GM18508 (cell line): ENCODE measurements around the gene VPS26B.

Experiments used
- ATAC-seq: cut with Tn5 transposase; IDR thresholded peaks from one replicate; pipeline ENCODE4 v1.9.1; 2021; ENCODE audit warnings: moderate number of reproducible peaks; ENCODE audit not compliant: insufficient read depth, unreplicated experiment

Gene VPS26B

GRCh38 chr11:134230339-134230738, 5.9 kb downstream of the VPS26B start:
- ATAC-seq, result no peak

GRCh38 chr11:134231958-134232659, 7.6 kb downstream of the VPS26B start:
- ATAC-seq, result no peak

- no peak for ATAC-seq
Observed at GRCh38 chr11:134233729-134234179, 9.3 kb downstream of the VPS26B start.

DNA sequence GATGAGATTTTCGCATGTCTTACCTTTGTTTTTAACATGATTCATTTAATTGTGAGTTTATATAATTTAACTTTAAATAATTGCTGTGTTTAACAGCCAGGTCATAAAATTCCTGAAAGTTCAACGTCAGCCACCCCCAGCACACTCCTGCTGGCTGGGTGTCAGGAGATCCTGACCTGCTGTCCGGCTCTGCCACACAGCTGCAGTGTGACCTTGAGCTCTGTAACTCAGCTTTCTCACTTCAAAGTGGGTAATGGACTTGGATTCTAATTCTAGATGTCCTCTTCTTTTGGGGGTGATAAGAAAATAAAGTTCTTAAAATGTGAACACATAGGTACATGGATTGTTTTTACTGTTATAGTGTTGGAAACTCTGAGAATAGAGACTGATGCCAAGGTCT, 10.9 kb downstream of the VPS26B start:
- ATAC-seq, result no peak

DNA sequence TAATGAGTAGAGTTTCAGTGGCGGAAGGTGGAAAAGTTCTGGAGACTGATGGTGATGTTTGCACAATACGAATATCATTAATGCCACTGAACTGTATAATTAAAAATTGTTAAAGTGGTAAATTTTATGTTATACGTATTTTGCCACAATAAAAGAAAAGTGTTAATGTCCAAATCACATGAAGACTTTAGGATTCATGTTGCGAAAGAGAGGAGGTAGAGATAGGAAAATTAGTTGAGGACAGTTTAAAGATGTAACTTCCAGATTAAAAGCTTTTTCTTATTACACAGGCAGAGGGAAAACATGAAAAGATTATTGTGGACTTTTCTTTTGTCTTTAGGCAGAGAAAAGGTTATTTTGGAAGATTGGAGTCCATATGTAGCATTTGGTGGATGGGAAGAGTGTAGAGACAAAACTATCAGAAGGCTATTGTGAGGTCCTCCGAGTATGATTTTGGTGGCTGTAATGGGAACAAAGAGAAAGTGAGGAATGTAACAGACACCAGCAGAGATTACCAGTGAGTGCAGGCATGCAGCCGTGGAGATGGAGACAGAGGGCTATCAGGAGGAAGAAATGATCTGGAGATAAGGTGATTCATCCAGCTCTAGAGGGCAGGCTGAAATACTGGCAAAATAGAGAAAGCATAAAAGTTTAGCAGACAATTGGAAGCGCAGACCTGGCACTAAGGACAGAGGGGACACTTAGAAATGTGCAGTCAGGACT, 12.5 kb downstream of the VPS26B start:
- no peak for ATAC-seq

GRCh38 chr11:134237557-134237922, 13.1 kb downstream of the VPS26B start:
- no peak for ATAC-seq

DNA sequence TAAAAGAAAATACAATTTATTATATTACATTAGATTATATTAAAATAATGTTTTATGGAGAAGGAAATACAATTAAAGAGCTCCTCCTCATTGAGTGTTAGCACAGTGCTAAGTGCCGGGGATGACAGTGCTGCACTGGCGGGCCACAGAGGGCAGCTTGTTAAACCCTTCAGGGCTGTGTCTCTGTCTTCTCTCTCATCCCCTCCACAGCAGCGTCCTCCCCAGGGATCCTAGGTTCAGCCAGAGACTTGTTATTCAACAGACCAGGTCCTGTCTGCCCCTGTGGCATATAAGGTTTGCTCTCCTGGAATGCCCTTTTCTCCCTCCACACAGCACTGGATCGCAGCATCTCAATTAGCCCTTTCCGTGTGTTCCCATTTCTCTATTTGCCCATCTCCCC, 14.5 kb downstream of the VPS26B start:
- ATAC-seq, result no peak

DNA sequence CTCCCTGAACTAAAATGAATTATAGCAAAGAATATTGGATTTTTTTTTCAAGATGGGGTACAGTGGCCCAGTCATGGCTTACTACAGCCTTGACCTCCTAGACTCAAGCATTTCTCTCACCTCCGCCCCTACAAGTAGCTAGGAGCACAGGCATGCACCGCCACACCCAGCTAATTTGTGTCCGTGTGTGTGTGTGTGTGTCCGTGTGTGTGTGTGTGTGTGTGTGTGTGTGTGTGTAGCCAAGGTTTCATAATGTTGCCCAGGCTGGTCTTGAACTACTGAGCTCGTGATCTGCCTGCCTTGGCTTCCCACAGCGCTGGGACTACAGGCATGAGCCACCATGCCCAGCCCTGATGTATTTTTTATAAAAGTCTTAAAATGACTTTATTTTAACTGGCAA, 16.1 kb downstream of the VPS26B start:
- ATAC-seq, result no peak

GRCh38 chr11:134242376-134242775, 17.9 kb downstream of the VPS26B start:
- no peak for ATAC-seq

DNA sequence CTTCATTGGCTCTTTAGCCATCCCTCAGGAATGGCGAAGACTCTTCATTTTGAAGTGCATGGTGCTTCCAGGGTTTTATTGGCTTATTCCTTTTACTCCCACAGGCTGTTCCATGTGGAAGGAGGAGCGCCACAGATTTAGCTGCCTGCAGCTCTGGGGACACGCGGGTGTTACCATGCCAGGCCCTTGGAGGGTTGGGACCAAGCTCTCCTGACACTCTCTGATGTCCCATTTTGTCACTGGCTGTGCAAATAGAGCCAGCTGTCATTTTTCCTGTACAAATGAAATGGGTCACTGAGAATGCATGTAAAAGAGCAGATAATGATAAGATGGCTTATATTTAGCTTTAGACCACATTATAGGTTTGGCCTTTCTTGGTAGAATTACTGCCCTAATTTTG, 19.4 kb downstream of the VPS26B start:
- no peak for ATAC-seq

DNA sequence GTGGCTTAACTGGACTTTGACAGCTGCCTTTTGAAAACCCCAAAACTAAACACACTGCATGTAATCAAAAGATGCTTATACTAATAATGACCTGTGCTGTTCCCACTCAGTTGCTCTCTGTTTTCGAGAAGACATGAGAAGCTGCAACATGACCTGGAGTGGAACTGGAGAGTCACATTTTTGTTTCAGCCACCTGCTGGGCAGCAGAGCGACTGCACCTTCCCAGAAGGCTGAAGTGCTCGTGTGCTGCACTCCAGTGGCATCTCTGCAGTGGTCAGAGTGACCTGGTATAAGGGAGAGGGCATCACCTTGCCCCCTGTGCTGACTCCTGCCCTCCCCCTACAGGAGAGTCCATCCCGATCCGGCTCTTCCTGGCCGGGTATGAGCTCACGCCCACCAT, 20.1 kb downstream of the VPS26B start:
- no peak for ATAC-seq

GRCh38 chr11:134245434-134245833, 21.0 kb downstream of the VPS26B start:
- ATAC-seq, result no peak

DNA sequence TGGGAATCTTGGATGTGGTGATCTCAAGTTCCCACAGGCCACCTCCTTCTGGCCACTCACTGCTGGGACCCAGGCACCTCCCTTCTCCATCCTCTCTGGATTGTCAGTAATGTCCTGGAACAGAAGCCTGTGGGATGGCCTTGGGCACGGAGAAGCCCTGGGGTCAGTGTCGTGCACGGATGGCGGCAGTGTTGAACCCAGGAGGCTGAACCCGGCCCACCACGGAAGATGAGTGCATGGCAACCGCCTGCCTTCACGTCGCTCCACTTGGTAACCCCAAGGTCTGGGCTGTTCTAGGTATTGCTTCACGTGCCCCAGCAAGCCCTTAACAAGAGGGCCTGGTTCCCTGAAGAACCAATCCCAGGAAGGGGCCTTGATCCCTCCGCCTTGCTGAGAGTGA, 21.6 kb downstream of the VPS26B start:
- ATAC-seq, result no peak

DNA sequence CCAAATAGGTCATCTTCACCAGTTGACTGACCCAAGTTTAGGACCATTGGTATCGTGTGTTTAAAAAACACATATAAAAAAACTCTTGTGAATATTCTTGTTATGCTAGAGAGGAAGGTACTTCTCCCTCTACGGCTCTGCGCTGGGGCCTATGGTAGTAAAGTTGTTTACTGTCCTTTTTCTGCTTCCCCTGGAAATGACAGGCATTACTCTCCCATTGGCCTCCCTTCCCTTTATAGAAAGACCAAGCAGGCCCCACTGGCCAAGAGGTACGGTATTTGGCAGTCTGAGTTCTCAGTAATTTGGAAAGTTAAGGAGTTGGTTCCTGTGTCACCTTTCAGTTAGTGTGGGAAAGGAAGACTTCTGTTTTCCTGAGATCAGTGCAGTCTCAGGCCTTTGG, 22.2 kb downstream of the VPS26B start:
- no peak for ATAC-seq

GRCh38 chr11:134248910-134249480, 24.5 kb downstream of the VPS26B start:
- ATAC-seq, result no peak

DNA sequence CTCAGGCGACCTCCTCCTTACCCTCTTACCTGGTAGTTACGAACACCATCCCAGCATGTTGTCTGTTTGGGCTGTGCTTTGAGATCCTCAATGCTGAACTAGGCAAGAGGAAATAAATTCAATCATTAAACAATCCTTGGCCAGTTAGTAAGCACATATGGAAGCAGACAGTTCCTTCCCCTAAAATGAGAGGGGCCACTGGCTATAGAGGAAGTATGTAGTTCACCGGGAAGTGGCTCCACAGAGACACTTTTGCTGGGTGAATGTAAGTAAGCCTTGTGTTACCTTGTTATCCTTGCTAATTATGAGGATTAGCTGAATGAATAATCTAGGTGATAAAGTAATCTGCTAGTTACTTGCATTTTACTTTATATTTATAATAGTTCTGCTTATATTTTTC, 25.8 kb downstream of the VPS26B start:
- ATAC-seq, result no peak

DNA sequence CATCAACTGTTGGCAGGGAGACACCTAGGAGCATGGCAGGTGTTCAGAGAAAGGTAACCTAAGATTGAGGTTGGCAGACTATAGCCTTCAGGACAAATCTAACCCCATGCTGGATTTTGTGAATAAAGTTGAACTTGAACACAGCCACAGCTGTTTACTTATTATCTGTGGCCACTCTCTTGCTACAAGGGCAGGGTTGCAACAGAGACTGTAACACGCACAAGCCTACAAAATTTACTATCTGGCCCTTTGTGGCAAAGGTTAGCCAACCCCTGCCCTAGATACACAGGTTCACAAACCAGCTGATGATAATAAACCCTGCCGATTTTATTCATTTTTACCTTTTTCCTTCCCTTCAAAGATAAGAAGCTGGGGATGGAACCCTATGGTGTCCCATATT, 26.2 kb downstream of the VPS26B start:
- ATAC-seq, result no peak

DNA sequence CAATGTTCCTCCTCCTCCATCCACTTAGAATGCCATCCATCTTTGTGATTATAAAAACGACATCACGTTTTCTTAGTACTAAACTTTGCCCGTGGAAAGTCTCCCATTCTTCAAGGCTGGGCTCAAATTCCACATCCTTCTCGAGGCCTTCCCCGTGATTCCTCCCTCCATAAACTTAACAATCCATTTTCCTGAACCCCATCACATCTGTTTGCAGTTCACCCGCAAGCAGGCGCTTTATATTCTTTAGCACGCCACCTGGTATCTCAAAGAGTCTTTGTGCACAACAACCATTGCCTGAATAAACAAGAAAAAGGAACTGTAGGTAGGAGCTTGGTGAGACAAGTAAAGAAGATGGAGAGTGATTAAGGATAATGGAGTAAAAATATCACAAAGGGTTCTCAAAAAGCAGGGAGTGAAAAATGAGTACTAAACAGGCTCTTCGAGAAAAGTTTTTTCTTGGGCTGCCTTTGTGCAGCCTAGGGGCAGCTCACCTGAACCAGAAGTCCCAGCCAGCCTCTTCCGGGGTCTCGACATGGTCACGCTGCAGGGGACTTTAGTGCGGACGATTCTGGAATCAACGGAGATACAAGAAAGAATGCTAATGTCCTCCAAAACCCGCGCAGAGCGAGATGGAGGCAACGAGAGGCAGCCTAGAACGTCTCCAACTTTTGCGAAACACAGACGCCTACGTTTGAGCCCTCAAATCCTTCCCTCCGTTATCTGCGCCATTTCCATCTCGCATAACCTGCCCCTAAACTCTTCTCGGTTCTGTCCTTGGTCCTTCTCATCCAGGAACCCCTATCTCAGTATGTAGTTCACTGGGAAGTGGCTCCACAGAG, 28.1 kb downstream of the VPS26B start:
- ATAC-seq, result no peak

DNA sequence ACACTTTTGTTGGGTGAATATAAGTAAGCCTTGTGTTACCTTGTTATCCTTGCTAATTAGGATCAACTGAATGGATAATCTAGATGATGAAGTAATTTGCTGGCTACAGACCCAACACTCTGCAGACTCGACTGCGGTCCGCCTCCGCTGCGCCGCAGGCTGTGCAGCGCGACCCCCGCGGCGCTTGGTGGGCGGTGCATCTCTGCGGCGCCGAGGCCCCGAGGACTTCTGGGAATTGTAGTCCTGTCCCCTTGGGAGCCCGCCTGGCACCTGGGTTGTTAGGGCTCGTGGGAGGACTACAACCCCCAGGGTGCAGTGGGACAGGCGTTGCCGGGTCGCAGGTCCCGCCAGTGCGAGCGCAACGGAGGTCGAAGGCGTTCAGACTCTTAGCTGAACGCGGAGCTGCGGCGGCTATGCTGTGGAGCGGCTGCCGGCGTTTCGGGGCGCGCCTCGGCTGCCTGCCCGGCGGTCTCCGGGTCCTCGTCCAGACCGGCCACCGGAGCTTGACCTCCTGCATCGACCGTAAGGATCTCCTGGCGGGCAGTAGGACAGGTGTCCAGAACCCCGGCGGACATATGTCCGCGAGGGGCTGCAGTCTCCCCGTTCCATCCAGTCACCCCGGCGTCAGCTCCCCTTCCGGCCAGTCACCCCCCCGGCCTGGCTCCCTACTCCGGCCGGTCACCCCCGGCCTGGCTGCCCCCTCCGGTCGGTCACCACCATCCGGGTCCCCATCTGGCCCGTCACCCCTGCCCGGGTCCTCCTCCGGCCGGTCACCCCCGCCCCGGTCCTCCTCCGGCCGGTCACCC, 28.9 kb downstream of the VPS26B start, which contains the start of the genes ACAD8 and THYN1:
Gene ACAD8, plus strand, starts transcription at position 381 of the 806 bp plus-strand sequence. Its CDS starts 33 bp downstream, at position 414.
Gene THYN1, minus strand, starts transcription at position 165 of the 806 bp plus-strand sequence. CDS start 470 bp downstream, outside the sequence.
- peak; percentile 95 for ATAC-seq
